Mammary epithelial cell (primary cell): ENCODE data around the gene RNF208.

Experiments
- CTCF ChIP-seq, 2 donors: IDR thresholded peaks in 1 of 2; conservative IDR thresholded peaks in 1 of 2; 2 replicates each; pipeline ENCODE4 v1.5.1; 2011 to 2012; ENCODE audit warnings: inconsistent platforms in 2 of 2, low read length in 2 of 2, mild to moderate bottlenecking in 2 of 2, control low read depth in 1 of 2, low read depth in 1 of 2; ENCODE audit not compliant: insufficient read depth in 1 of 2; ENCODE audit errors: extremely low read depth in 1 of 2
- EZH2 ChIP-seq: IDR thresholded peaks from 2 replicates; pipeline ENCODE4 v1.6.1; 2012; ENCODE audit warnings: low read length, inconsistent platforms, borderline replicate concordance

- TF ChIP-seq EZH2 (no peak), CTCF (conservative IDR thresholded peaks at IDR 0.05 in 1 of 2, IDR thresholded peaks at IDR 0.05 in 1 of 2; ENCODE audit: extremely low read depth in 1 of 2, insufficient read depth in 1 of 2, low read depth in 1 of 2, low read length in 2 of 2) (no peak)
Observed at GRCh38 chr9:137215196-137215986, 6.6 kb downstream of the RNF208 start.
